NCI-H748 (cell line): ENCODE measurements around the gene CNTN4.

Source experiments
- DNase-seq: peaks from one replicate; lab custom pipeline; 2025; ENCODE audit not compliant: unreplicated experiment; lab: John Stamatoyannopoulos, UW

CNTN4 gene

DNA sequence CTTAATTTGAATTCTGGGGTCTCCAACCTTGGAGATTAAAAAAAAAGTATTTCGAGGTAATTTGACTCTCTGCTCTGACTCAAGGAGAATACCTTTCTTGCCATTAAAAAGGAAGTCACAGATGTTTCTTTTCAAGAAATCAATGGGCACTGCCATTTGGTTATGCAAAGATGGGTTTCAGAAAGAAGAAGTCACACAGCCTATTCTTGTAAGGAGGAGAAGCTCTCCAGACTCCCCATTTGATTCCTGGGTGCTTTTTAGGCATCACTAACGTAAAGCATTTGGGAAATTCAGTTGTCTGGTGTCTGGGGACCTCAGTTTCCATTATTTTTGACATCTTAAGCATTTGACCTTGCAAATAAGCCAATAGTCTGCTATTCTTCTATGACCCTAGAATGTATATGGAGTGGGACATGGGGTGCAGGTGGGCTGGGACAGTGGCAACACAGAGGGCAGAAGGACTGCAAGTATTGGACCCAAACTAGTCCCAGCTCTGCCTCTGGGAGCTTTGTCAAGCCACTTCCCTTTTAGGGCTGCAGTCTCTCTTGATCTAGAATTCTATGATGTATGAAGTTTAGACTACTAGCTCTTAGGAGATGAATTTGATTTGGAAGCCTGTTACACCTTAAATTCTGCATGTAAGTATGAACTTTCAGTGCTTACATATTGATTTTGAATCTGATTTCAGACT lies 983.7 kb downstream of the CNTN4 start:
- no peak for DNase-seq

DNA sequence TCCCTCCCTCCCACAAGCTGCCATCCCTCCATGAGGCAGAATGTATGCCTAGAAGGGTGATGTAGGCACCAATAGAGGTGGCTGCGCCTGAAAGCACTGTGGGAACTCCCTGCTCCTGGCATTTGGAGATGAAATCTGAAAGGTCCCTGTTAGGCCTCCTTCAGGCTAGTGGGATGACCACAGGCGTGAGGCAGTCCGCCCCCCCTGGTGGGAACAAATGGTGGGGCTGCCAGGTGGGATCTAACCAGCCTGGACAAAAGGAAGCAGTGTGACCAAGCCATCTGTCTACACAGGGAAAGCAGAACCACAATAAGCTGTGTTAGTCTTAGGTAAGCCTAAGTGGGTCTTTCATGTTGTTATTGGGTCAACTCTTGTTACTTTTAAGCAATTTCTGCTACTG lies 986.2 kb downstream of the CNTN4 start:
- DNase-seq, result no peak

DNA sequence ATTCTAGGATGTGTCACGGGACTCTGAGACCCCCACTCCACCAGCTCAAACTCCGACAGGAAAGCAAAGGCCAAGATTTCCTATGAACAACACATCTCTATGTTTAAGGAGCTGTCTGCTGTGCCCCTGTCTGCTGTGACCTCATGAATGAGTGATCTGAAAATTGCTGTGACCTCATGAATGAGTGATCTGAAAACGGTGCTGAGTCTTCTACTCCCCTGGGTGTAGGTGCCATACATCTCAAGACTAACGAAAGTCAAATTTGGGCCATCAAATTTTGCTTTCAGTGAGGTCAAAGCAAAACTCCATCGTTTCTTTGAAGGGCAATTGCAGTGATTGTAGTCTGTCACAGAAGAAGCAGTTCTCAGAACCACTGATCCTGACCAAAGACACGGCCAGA lies 987.1 kb downstream of the CNTN4 start:
- no peak for DNase-seq

DNA sequence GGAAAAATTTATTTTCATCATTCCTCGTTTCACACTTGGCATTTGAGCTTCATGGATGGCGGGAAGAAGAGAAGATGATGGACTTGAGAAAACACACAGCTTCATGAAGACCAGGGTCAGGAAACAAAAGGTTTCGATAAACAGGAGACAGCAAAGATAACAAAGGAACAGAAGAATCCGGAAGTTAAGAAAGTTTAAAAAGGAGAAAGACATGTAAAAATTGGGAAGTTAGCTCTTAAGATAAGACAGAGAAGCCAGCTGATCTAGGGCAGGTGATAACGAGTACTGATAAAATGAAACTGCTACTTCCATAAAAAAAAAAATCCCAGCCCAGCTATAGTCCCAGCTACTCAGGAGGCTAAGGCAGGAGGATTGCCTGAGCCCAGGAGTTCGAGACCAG lies 987.6 kb downstream of the CNTN4 start:
- DNase-seq, result no peak

DNA sequence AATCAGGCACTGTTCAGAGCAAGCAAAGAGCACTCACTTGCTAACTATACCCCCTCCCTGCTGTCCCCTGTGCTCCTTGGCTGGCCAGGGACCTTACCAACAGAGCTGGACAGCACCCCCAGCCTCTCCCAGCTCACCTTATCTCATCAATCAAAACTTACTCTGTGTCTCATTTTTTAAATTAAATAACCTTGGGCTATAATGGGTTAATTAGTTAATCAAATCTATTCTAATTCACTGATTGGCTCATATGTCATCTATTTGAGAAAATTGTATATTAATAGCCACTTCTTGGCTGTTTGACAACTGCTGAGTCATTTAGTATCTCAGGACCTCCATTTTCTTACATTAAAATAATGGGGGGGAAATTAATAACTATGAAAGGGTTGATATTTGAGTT lies 988.6 kb downstream of the CNTN4 start:
- no peak for DNase-seq

DNA sequence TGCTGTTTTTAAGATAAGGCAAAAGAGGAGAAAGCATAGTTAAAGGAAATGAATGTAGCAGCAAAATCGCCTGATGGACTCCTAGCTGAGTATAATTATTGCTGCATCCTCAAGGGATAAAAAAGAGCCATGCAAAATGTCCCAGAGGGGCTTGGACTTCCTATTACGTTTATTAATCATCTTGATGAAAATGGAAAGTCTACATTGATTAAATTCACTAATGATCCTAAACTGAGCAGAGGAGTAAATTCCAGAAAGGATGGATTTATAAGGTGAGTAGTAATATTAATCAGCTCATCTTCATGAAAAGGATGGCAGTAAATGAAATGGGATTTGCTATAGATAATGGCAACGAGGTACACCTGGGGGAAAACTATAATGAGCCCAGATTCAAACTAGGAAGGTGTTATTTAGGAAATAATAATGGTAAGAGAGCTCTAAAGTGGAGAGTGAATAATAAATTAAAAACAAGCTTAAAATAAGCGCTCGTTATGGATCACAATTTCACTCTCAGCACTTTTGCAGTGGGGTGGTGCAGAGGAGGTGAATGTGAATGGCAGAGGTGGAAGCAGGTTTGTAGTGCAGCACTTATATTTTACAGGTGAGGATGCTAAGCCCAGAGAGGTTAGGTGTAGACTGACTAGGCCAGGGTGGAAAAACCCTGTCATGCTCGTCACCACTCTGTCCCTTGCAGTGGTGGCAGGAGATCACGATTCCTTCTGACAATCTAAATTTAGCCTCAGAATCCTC lies 989.2 kb downstream of the CNTN4 start:
- DNase-seq, result no peak

DNA sequence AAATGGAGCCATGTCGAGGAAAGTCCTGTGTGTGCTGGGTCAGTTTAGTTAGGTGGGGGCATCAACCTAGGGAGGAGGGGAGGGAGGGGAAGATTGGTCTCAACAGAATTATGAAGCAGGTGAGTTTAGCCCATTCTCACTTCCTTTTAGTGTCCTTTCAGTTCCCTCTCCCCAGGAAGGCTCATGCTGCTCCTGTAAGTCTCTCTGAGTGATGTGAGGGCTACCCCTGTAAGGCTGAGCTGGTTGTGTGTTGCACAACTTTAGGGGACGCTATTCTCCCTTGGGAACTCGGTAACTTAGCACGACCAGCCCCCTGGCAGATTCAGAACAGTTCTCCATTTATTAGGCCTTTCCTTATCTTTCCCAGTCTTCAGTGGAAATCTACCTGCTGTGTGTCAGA lies 990.4 kb downstream of the CNTN4 start:
- DNase-seq, result no peak

DNA sequence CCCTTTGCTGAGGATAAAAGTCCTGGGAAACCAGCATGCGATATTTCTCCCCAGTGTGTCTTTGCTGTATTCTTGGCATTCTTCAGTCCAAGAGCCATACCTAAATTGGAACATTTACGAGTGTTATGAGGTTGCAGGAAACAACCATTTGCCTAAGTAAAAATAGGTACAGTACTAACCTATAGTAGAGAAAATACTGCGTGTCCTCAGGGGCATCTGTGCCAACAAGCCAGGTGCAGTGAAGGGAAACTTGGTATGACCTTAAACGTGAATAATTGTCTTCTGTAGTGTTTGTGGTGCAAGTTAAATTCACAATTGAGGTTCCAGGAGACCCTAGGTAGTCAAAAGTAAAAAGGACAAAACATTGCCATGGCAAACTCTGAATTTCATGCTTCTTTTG lies 999.3 kb downstream of the CNTN4 start:
- no peak for DNase-seq

DNA sequence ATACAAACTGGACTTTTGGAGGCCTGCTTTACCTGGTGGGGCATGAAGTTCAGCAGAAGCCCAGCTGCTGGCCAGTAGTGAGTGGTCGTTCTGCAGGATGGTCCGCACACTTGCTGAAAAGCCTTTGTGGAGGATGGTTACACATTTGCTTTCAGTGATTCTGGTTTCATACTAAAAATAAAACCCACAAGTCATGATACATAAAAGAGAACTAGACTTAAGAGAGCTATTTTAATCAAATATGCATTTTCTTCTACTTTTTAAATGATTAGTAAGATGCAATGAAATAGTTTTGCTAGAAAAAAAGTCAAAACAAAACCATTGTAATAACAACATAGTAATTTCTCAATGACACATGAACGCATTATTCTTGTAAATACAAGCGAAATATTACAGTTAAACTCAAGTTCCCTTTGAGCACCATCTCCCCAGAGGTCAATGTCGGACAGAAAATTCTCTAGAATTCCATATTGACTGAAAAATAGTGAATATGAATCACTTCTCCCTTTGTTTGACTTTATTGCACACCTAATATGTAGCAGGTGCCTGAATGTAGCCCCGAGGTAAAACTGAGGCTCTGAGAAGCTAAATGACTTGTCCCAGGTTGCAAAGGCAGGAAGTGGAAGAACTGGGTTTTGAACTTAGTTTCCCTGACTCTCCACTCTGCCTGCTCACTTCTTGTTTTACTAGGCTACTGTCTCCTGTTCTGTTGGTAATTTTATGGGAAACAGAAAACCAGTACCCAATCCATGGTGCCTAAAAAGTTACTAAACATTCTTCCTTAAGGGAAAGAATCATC lies 1003.2 kb downstream of the CNTN4 start:
- DNase-seq, result no peak

DNA sequence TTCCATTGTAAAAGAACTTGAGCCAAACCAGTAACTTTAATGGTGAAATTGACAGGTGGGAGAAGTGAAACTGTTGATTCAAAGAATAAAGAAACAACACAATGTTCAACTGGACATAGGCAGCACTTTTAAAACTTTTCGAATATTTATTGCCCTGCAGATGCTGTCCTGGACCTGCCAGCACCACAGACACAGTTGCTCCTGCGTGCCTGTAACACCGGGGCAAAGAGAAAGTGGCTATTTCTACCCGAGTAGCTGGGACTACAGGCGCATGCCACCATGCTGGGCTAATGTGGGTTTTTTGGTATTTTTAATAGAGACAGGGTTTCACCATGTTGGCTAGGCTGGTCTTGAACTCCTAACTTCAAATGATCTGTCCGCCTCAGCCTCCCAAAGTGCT lies 1004.1 kb downstream of the CNTN4 start:
- DNase-seq, result no peak

DNA sequence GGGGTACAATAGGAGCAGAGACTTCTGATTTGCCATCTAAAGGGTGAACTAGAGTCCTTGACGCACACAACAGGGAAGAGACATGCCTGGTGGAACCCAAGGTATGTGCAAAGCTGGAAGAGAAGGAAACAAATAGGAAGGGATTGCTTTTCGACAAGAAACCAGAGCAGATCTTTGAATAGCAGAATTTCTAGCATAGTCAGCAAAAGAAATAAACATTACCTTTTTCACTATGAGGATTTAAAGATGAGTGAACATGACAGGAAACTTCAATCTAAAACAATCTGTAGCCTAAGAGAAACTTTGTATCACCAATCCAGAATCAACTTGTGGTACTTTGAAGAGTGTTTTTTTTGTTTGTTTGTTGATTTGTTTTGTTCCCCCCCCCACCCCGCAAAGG lies 1006.6 kb downstream of the CNTN4 start:
- no peak for DNase-seq

DNA sequence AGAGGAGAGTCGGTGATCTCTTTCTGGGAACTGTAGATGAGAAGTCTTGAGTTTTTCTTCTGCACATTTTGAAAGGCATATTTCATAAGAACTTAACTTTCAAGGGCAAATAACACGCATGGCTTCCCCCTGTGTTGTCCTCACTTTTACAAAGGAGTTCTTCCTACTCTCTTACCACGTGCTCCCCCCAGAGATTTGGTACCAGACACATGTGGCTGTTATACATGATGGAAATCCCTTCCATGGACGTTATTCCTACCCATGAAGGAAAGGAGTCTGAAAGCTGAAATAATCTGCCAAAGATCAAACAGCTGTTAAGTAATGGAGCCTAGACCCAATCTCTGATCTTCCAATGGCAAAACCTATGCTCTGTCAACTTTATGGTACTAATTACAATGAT lies 1007.1 kb downstream of the CNTN4 start:
- DNase-seq, result no peak

DNA sequence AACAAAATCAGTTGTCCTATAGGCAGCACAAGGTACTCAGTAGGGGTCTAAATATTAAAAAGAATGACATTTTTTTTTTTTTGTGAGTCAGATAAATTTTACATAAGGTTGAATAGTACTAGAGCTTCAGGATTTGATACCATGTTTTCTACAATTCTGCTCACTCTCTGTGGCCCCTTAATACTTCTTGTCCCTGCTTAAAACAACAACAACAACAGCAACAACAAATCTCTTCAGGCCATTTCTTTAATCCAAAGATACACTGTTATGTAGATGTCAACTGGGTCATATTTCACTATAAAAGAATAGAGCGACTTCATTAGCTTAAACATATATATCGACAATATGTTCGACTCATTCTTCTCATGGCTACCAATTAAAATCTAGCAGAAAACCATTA lies 1008.5 kb downstream of the CNTN4 start:
- no peak for DNase-seq
